Measurements from ENCODE around the gene KBTBD8. TPM values are rescaled to one million over a fixed set of nuclear protein-coding genes. Genes with fewer than 3 reads are reported as not detected.

The KBTBD8 gene
- total and polyA plus RNA-seq, 4 donors = 0.08 to 14.2 (median 1.3) TPM

GRCh38 chr3:66993082-66993481 is 5.0 kb upstream of the KBTBD8 start:
- H3K27me3 ChIP-seq (ENCODE audit: control insufficient read depth in 4 of 4, insufficient read depth in 4 of 4, low read length in 3 of 4) = peaks cover 0 to 3% (median 0%) of the 10 kb centered on the region in 4 donors
- WGBS = 83% methylated on average over 3 of the region's 3 CpGs
- no peaks in the 10 kb centered on the region for H3K36me3 ChIP-seq (ENCODE audit: control insufficient read depth in 4 of 4, insufficient read depth in 3 of 4, low read depth in 1 of 4, low read length in 3 of 4)
- no peak overlapping the region for H3K27ac ChIP-seq (ENCODE audit: low read depth in 1 of 2, low read length in 2 of 2)
- no peak overlapping the region for H3K9ac ChIP-seq (ENCODE audit: low read depth in 1 of 2, low read length in 2 of 2)
- H3K4me1 ChIP-seq (ENCODE audit: control insufficient read depth in 4 of 4, insufficient read depth in 4 of 4, low read length in 3 of 4) = peaks cover 0 to 6% (median 5%) of the 10 kb centered on the region in 4 donors
- H3K4me3 ChIP-seq (ENCODE audit: low read depth in 1 of 3, low read length in 3 of 3) = no peak overlapping the region
- DNase-seq (ENCODE audit: low spot score) = no peak
- TF ChIP-seq ATF3 (IDR thresholded peaks at IDR 0.05) = no peak
- TF ChIP-seq HNF4A (conservative IDR thresholded peaks at IDR 0.05) = no peak
- TF ChIP-seq, protein P1, sequence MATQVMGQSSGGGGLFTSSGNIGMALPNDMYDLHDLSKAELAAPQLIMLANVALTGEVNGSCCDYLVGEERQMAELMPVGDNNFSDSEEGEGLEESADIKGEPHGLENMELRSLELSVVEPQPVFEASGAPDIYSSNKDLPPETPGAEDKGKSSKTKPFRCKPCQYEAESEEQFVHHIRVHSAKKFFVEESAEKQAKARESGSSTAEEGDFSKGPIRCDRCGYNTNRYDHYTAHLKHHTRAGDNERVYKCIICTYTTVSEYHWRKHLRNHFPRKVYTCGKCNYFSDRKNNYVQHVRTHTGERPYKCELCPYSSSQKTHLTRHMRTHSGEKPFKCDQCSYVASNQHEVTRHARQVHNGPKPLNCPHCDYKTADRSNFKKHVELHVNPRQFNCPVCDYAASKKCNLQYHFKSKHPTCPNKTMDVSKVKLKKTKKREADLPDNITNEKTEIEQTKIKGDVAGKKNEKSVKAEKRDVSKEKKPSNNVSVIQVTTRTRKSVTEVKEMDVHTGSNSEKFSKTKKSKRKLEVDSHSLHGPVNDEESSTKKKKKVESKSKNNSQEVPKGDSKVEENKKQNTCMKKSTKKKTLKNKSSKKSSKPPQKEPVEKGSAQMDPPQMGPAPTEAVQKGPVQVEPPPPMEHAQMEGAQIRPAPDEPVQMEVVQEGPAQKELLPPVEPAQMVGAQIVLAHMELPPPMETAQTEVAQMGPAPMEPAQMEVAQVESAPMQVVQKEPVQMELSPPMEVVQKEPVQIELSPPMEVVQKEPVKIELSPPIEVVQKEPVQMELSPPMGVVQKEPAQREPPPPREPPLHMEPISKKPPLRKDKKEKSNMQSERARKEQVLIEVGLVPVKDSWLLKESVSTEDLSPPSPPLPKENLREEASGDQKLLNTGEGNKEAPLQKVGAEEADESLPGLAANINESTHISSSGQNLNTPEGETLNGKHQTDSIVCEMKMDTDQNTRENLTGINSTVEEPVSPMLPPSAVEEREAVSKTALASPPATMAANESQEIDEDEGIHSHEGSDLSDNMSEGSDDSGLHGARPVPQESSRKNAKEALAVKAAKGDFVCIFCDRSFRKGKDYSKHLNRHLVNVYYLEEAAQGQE (IDR thresholded peaks at IDR 0.05) = no peak
- TF ChIP-seq FOXA2 (IDR thresholded peaks at IDR 0.05) = no peak
- TF ChIP-seq HNF4G (IDR thresholded peaks at IDR 0.05) = no peak
- no peak for TF ChIP-seq RAD21 (IDR thresholded peaks at IDR 0.05)
- TF ChIP-seq, protein P2, sequence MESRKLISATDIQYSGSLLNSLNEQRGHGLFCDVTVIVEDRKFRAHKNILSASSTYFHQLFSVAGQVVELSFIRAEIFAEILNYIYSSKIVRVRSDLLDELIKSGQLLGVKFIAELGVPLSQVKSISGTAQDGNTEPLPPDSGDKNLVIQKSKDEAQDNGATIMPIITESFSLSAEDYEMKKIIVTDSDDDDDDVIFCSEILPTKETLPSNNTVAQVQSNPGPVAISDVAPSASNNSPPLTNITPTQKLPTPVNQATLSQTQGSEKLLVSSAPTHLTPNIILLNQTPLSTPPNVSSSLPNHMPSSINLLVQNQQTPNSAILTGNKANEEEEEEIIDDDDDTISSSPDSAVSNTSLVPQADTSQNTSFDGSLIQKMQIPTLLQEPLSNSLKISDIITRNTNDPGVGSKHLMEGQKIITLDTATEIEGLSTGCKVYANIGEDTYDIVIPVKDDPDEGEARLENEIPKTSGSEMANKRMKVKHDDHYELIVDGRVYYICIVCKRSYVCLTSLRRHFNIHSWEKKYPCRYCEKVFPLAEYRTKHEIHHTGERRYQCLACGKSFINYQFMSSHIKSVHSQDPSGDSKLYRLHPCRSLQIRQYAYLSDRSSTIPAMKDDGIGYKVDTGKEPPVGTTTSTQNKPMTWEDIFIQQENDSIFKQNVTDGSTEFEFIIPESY (IDR thresholded peaks at IDR 0.05) = no peak
- TF ChIP-seq SP1 (IDR thresholded peaks at IDR 0.05) = no peak
- no peak for TF ChIP-seq EGR1 (IDR thresholded peaks at IDR 0.05; ENCODE audit: low read depth in 2 of 2)
- TF ChIP-seq, protein P3, sequence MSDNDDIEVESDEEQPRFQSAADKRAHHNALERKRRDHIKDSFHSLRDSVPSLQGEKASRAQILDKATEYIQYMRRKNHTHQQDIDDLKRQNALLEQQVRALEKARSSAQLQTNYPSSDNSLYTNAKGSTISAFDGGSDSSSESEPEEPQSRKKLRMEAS (IDR thresholded peaks at IDR 0.05) = no peak
- TF ChIP-seq, protein P4, sequence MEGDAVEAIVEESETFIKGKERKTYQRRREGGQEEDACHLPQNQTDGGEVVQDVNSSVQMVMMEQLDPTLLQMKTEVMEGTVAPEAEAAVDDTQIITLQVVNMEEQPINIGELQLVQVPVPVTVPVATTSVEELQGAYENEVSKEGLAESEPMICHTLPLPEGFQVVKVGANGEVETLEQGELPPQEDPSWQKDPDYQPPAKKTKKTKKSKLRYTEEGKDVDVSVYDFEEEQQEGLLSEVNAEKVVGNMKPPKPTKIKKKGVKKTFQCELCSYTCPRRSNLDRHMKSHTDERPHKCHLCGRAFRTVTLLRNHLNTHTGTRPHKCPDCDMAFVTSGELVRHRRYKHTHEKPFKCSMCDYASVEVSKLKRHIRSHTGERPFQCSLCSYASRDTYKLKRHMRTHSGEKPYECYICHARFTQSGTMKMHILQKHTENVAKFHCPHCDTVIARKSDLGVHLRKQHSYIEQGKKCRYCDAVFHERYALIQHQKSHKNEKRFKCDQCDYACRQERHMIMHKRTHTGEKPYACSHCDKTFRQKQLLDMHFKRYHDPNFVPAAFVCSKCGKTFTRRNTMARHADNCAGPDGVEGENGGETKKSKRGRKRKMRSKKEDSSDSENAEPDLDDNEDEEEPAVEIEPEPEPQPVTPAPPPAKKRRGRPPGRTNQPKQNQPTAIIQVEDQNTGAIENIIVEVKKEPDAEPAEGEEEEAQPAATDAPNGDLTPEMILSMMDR (IDR thresholded peaks at IDR 0.05; ENCODE audit: low read depth, low read length, missing input control) = no peak
- no peak for TF ChIP-seq RXRA (IDR thresholded peaks at IDR 0.05)
- no peak for TF ChIP-seq FOXA1 (IDR thresholded peaks at IDR 0.05)
- H3K9me3 ChIP-seq (ENCODE audit: control insufficient read depth in 4 of 4, low read length in 3 of 4) = no peaks in the 10 kb centered on the region

DNA sequence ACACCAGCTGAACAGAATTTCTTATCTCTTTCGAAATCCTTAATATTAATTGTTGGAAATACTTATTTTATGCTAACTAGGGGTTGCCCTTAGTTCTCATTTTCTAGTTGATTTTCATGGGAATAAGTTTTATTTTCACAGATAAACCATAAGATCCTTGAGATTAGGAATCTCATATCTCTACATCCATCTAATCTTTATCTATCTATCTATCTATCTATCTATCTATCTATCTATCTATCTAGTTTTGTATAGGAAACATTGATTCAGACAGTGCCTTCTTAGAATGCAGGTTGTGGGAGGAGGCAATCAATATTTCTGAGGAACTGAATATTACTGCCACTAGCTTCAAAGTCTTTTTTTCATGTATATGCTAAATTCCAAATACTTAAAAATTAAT is 3.5 kb upstream of the KBTBD8 start:
- DNase-seq (ENCODE audit: low spot score) = no peak
- Histone ChIP-seq H3K27me3 (ENCODE audit: control insufficient read depth in 4 of 4, insufficient read depth in 4 of 4, low read length in 3 of 4) (no peaks in the 10 kb centered on the region), H3K4me3 (ENCODE audit: low read depth in 1 of 3, low read length in 3 of 3) (no peak overlapping the region), H3K4me1 (ENCODE audit: control insufficient read depth in 4 of 4, insufficient read depth in 4 of 4, low read length in 3 of 4) (peaks cover 0 to 13% (median 12%) of the 10 kb centered on the region in 4 donors), H3K9me3 (ENCODE audit: control insufficient read depth in 4 of 4, low read length in 3 of 4) (no peaks in the 10 kb centered on the region), H3K36me3 (ENCODE audit: control insufficient read depth in 4 of 4, insufficient read depth in 3 of 4, low read depth in 1 of 4, low read length in 3 of 4) (no peaks in the 10 kb centered on the region), H3K27ac (ENCODE audit: low read depth in 1 of 2, low read length in 2 of 2) (no peak overlapping the region), H3K9ac (ENCODE audit: low read depth in 1 of 2, low read length in 2 of 2) (no peak overlapping the region)
- WGBS = 61% methylated on average over 1 of the region's 1 CpG
- no peak for TF ChIP-seq YY1 (IDR thresholded peaks at IDR 0.05)
- no peak for TF ChIP-seq HNF4A (conservative IDR thresholded peaks at IDR 0.05)
- no peak for TF ChIP-seq RXRA (IDR thresholded peaks at IDR 0.05)
- TF ChIP-seq JUND (IDR thresholded peaks at IDR 0.05) = no peak
- TF ChIP-seq FOXA2 (IDR thresholded peaks at IDR 0.05) = no peak
- TF ChIP-seq, protein P2 (IDR thresholded peaks at IDR 0.05) = no peak
- no peak for TF ChIP-seq EGR1 (IDR thresholded peaks at IDR 0.05; ENCODE audit: low read depth in 2 of 2)
- TF ChIP-seq FOXA1 (IDR thresholded peaks at IDR 0.05) = no peak
- TF ChIP-seq NR2F2 (IDR thresholded peaks at IDR 0.05) = no peak
- TF ChIP-seq, protein P3 (IDR thresholded peaks at IDR 0.05) = no peak
- TF ChIP-seq, protein P1 (IDR thresholded peaks at IDR 0.05) = no peak
- TF ChIP-seq GABPA (IDR thresholded peaks at IDR 0.05 in 1 of 2, conservative IDR thresholded peaks at IDR 0.05 in 1 of 2) = no peak
- no peak for TF ChIP-seq HNF4G (IDR thresholded peaks at IDR 0.05)
- no peak for TF ChIP-seq SP1 (IDR thresholded peaks at IDR 0.05)
